Keratinocyte (primary cell): Measurements from ENCODE around the gene HIVEP2. TPM values are rescaled to one million over a fixed set of nuclear protein-coding genes. Genes with fewer than 3 reads are reported as not detected.

ENCODE experiments used
- DNase-seq: peaks from one replicate; pipeline ENCODE4 v3.0.0-alpha.2; 2011; ENCODE audit warnings: low read depth, missing footprints, low spot score
- FAIRE-seq: peaks from 2 replicates; lab custom pipeline; 2011; peaks lifted over from hg19 to GRCh38; lab: Jason Lieb, UNC
- H2AFZ ChIP-seq: 2 replicates; pipeline ENCODE4 v1.6.0; 2012; ENCODE audit warnings: low read length, control low read depth, inconsistent platforms; ENCODE audit not compliant: control insufficient read depth
- H3K27ac ChIP-seq: 2 replicates; pipeline ENCODE4 v1.5.1; 2011; ENCODE audit warnings: low read length; ENCODE audit not compliant: control insufficient read depth, insufficient read depth
- H3K27me3 ChIP-seq: 3 replicates; pipeline ENCODE4 v1.6.0; 2011; ENCODE audit warnings: low read length; ENCODE audit not compliant: control insufficient read depth, insufficient read depth; ENCODE audit errors: extremely low read depth
- H3K36me3 ChIP-seq, 2 experiments: 2 replicates in 1 of 2; 3 replicates in 1 of 2; pipeline ENCODE4 v1.5.1; 2011; ENCODE audit warnings: low read length in 2 of 2, mild to moderate bottlenecking in 1 of 2; ENCODE audit not compliant: control insufficient read depth in 2 of 2, insufficient read depth in 2 of 2; ENCODE audit errors: extremely low read depth in 1 of 2
- H3K4me1 ChIP-seq: 3 replicates; pipeline ENCODE4 v1.5.1; 2011; ENCODE audit warnings: low read length; ENCODE audit not compliant: control insufficient read depth, insufficient read depth; ENCODE audit errors: extremely low read depth
- H3K4me2 ChIP-seq: 3 replicates; pipeline ENCODE4 v1.6.0; 2011; ENCODE audit warnings: low read depth, low read length; ENCODE audit not compliant: control insufficient read depth, insufficient read depth; ENCODE audit errors: extremely low read depth
- H3K4me3 ChIP-seq, 3 experiments: fragments of 200-600 bp in 1 of 3; sonication (generic) in 1 of 3; 2 replicates in 2 of 3; 3 replicates in 1 of 3; pipeline ENCODE4 v1.5.1; 2011 to 2016; ENCODE audit warnings: low read length in 3 of 3, mild to moderate bottlenecking in 3 of 3, control low read depth in 2 of 3, inconsistent platforms in 1 of 3, low read depth in 1 of 3, mixed read lengths in 1 of 3, mixed run types in 1 of 3, moderate library complexity in 1 of 3; ENCODE audit not compliant: control insufficient read depth in 2 of 3, insufficient read depth in 2 of 3; ENCODE audit errors: extremely low read depth in 1 of 3
- H3K79me2 ChIP-seq: 2 replicates; pipeline ENCODE4 v1.6.0; 2012; ENCODE audit warnings: low read length; ENCODE audit not compliant: control insufficient read depth, insufficient read depth
- H3K9ac ChIP-seq: 3 replicates; pipeline ENCODE4 v1.6.0; 2011; ENCODE audit warnings: low read length; ENCODE audit not compliant: control insufficient read depth, insufficient read depth; ENCODE audit errors: extremely low read depth
- H3K9me1 ChIP-seq: 3 replicates; pipeline ENCODE4 v1.6.0; 2011; ENCODE audit warnings: low read length; ENCODE audit not compliant: control insufficient read depth, insufficient read depth; ENCODE audit errors: extremely low read depth
- H3K9me3 ChIP-seq: 2 replicates; pipeline ENCODE4 v1.5.1; 2012; ENCODE audit warnings: low read depth, low read length; ENCODE audit not compliant: control insufficient read depth
- H4K20me1 ChIP-seq: 3 replicates; pipeline ENCODE4 v1.6.0; 2011; ENCODE audit warnings: low read length; ENCODE audit not compliant: control insufficient read depth, insufficient read depth; ENCODE audit errors: extremely low read depth
- EZH2 ChIP-seq: IDR thresholded peaks from one replicate; pipeline ENCODE4 v1.6.1; 2012; ENCODE audit warnings: inconsistent platforms, mild to moderate bottlenecking, low read length, moderate library complexity
- dilution Hi-C: fragments of 300-500 bp; cut with MboI; formaldehyde crosslinking; loops from one replicate; pipeline ENCODE4 v1.7.0; 2020; ENCODE audit warnings: low sequenced_read_pairs; ENCODE audit not compliant: extremely low pct_ligation_motif_present
- polyA plus RNA-seq, 5 experiments: library from polyadenylated mRNA; depleted of rRNA in 3 of 5; stranded (reverse) in 3 of 5; stranded (forward) in 1 of 5; unstranded in 1 of 5; fragments of >200 nt; gene quantifications; 1 replicate in 1 of 5; 2 replicates in 3 of 5; 3 replicates in 1 of 5; pipeline versions ENCODE4 v1.2.1 to v1.2.3, GENCODE V29; 2011 to 2012; ENCODE audit warnings: missing spikeins in 2 of 5, low read depth in 1 of 5, low replicate concordance in 1 of 5
- TF ChIP-seq, protein P1 (sequence below), 3 experiments: IDR thresholded peaks in 1 of 3; conservative IDR thresholded peaks in 1 of 3; optimal IDR thresholded peaks in 1 of 3; 2 replicates in 2 of 3; 3 replicates in 1 of 3; pipeline versions ENCODE3 to v1.5.1; 2011; ENCODE audit warnings: low read length in 3 of 3, mild to moderate bottlenecking in 3 of 3, moderate library complexity in 2 of 3, control low read depth in 1 of 3, inconsistent platforms in 1 of 3; ENCODE audit not compliant: insufficient read depth in 2 of 3; ENCODE audit errors: extremely low read depth in 1 of 3

HIVEP2 gene
- polyA plus RNA-seq, 1 donor (not counting 4 experiments of a cell fraction or from before 2014, with no cell fraction given) = 8.9 TPM

DNA sequence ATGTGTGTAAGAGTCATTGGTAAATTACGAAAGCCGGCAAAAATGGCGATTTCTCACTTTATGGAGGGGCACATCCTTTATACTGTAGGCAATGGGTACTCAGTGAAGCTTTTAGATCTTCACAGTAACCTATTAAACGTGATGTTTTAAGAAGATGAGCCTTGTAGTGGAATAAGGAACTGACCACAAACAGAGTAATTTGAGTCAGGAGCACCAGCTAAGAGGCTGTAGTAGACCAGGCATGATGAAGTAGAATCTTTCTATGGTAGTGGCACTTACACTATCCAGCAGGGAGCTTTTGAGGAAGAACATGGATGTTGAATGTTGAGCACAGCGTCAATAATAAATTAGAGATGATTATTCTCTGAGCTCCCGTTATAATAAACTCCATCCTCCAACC lies 65.9 kb downstream of the HIVEP2 start:
- FAIRE-seq (no peak), DNase-seq (no peak)
- H3K79me2 ChIP-seq = peaks cover 24% of the 10 kb centered on the region
- no peak overlapping the region for H3K4me2 ChIP-seq
- H3K4me3 ChIP-seq = no peak overlapping the region
- H3K36me3 ChIP-seq = peaks cover 1 to 3% of the 10 kb centered on the region in 2 experiments
- no peaks in the 10 kb centered on the region for H3K9me3 ChIP-seq
- no peaks in the 10 kb centered on the region for H3K9me1 ChIP-seq
- TF ChIP-seq, protein P1, sequence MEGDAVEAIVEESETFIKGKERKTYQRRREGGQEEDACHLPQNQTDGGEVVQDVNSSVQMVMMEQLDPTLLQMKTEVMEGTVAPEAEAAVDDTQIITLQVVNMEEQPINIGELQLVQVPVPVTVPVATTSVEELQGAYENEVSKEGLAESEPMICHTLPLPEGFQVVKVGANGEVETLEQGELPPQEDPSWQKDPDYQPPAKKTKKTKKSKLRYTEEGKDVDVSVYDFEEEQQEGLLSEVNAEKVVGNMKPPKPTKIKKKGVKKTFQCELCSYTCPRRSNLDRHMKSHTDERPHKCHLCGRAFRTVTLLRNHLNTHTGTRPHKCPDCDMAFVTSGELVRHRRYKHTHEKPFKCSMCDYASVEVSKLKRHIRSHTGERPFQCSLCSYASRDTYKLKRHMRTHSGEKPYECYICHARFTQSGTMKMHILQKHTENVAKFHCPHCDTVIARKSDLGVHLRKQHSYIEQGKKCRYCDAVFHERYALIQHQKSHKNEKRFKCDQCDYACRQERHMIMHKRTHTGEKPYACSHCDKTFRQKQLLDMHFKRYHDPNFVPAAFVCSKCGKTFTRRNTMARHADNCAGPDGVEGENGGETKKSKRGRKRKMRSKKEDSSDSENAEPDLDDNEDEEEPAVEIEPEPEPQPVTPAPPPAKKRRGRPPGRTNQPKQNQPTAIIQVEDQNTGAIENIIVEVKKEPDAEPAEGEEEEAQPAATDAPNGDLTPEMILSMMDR (optimal IDR thresholded peaks at IDR 0.05 in 1 of 3, IDR thresholded peaks at IDR 0.05 in 1 of 3, conservative IDR thresholded peaks at IDR 0.05 in 1 of 3; ENCODE audit: extremely low read depth in 1 of 3, insufficient read depth in 2 of 3, low read length in 3 of 3) = no peak
- no peak for TF ChIP-seq EZH2
- H3K9ac ChIP-seq = no peak overlapping the region
- H2AFZ ChIP-seq = no peak overlapping the region
- H3K27me3 ChIP-seq = no peaks in the 10 kb centered on the region
- H3K4me1 ChIP-seq = peaks cover 7% of the 10 kb centered on the region
- no peaks in the 10 kb centered on the region for H4K20me1 ChIP-seq
- dilution Hi-C loops = no loop called here
- no peak overlapping the region for H3K27ac ChIP-seq

DNA sequence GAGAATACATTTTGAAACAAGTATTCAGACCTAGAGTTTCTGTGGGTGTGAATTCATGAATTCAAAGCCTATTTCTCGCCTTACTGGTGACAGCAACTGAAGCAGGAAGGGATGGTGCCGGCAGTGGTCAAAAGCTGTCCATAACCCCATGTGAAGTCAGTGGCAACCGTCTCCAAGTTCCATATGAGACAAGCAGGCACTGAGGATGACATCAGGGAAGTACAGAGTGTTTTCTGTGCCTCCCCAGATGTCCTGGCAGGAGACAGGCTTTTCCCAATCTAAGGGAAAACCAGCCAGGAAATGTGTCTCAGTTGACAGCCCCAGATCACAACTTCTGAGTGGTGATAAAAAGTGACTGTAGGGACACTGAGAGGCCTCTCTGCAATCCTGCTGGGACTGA lies 66.6 kb downstream of the HIVEP2 start:
- H3K4me2 ChIP-seq = no peak overlapping the region
- no peak overlapping the region for H3K27ac ChIP-seq
- peaks cover 1 to 3% of the 10 kb centered on the region in 2 experiments for H3K36me3 ChIP-seq
- no peak overlapping the region for H3K9ac ChIP-seq
- H2AFZ ChIP-seq = no peak overlapping the region
- H4K20me1 ChIP-seq = no peaks in the 10 kb centered on the region
- peaks cover 7% of the 10 kb centered on the region for H3K4me1 ChIP-seq
- no peak for DNase-seq
- FAIRE-seq = no peak
- dilution Hi-C loops = no loop called here
- H3K27me3 ChIP-seq = no peaks in the 10 kb centered on the region
- TF ChIP-seq, protein P1 (optimal IDR thresholded peaks at IDR 0.05 in 1 of 3, IDR thresholded peaks at IDR 0.05 in 1 of 3, conservative IDR thresholded peaks at IDR 0.05 in 1 of 3; ENCODE audit: extremely low read depth in 1 of 3, insufficient read depth in 2 of 3, low read length in 3 of 3) = no peak
- TF ChIP-seq EZH2 = no peak
- peaks cover 23% of the 10 kb centered on the region for H3K79me2 ChIP-seq
- H3K9me3 ChIP-seq = no peaks in the 10 kb centered on the region
- H3K4me3 ChIP-seq = no peak overlapping the region
- no peaks in the 10 kb centered on the region for H3K9me1 ChIP-seq
